Measurements from ENCODE around the gene STK33.
"Not testable (repeated sequence)": the region's sequence is repeated elsewhere in the genome, so short reads cannot be mapped to it uniquely, and the experiment has no call there.

Gene STK33

DNA sequence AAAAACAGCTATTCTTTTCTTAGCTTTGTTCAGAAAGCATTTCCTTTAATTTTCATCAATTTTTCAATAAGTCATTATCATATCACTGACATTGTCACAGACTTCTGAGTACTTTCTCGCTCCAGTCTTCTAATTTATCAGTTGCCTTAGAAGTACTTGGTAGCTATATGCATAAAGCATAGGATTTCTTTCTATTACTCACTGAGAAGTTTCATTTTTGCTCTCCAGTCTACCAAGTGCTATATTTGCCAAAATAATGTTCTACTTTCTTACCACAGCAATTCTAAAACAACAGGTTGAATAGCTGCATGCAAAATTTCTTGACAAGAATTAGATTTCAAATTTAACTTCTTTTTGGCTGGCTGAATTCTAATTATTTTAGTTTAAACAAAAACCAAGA is 116.3 kb downstream of the STK33 start:
- Histone ChIP-seq H3K9me3 (ENCODE audit: low read length) (no peaks in the 10 kb centered on the region), H3K27me3 (ENCODE audit: control insufficient read depth in 1 of 2, insufficient read depth in 2 of 2, low read length in 2 of 2) (no peaks in the 10 kb centered on the region), H3K4me3 (ENCODE audit: low read depth in 1 of 2, low read length in 2 of 2) (no peak overlapping the region), H3K9ac (ENCODE audit: low read length) (no peak overlapping the region), H3K27ac (ENCODE audit: low read depth, low read length) (no peak overlapping the region), H3K36me3 (ENCODE audit: insufficient read depth, low read length) (no peaks in the 10 kb centered on the region), H3K4me1 (ENCODE audit: insufficient read depth, low read length) (no peaks in the 10 kb centered on the region)

DNA sequence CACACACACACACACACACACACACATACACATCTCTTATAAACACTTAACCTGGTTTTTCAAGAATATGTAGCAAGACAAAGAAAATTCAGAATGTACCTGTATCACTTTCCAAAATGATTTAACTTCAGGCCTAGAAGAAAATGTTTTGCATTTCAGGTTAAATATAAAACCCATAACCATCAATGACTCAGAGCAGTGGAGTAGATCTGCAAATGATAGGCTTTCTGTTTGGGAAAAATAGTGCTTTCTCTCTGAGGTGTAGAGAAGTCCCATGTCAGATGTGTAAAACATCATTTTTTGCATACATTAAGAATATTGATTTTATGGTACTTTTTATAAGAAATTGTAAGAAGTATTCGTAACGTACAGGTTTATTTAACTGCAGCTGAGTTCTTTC is 116.9 kb downstream of the STK33 start:
- H3K4me1 ChIP-seq (ENCODE audit: insufficient read depth, low read length) = no peaks in the 10 kb centered on the region
- no peaks in the 10 kb centered on the region for H3K9me3 ChIP-seq (ENCODE audit: low read length)
- H3K27me3 ChIP-seq (ENCODE audit: control insufficient read depth in 1 of 2, insufficient read depth in 2 of 2, low read length in 2 of 2) = no peaks in the 10 kb centered on the region
- no peak overlapping the region for H3K4me3 ChIP-seq (ENCODE audit: low read depth in 1 of 2, low read length in 2 of 2)
- no peak overlapping the region for H3K9ac ChIP-seq (ENCODE audit: low read length)
- H3K27ac ChIP-seq (ENCODE audit: low read depth, low read length) = no peak overlapping the region
- H3K36me3 ChIP-seq (ENCODE audit: insufficient read depth, low read length) = no peaks in the 10 kb centered on the region

DNA sequence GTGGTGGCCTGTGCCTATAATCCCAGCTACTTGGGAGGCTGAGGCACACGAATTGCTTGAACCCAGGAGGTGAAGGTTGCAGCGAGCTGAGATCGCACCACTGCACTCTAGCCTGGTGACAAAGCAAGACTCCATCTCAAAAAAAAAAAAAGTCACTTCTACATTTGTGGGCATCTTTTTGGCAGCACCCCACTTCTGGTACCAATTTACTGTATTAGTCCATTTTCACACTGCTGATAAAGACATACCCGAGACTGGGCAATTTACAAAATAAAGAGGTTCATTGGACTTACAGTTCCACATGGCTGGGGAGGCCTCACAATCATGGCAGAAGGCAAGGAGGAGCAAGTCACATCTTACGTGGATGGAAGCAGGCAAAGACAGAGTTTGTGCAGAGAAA is 126.2 kb downstream of the STK33 start:
- not testable (repeated sequence) for H3K4me3 ChIP-seq (ENCODE audit: low read depth in 1 of 2, low read length in 2 of 2); H3K27ac ChIP-seq (ENCODE audit: low read depth, low read length); H3K27me3 ChIP-seq (ENCODE audit: control insufficient read depth in 1 of 2, insufficient read depth in 2 of 2, low read length in 2 of 2); H3K36me3 ChIP-seq (ENCODE audit: insufficient read depth, low read length); H3K9me3 ChIP-seq (ENCODE audit: low read length); H3K9ac ChIP-seq (ENCODE audit: low read length); H3K4me1 ChIP-seq (ENCODE audit: insufficient read depth, low read length)

DNA sequence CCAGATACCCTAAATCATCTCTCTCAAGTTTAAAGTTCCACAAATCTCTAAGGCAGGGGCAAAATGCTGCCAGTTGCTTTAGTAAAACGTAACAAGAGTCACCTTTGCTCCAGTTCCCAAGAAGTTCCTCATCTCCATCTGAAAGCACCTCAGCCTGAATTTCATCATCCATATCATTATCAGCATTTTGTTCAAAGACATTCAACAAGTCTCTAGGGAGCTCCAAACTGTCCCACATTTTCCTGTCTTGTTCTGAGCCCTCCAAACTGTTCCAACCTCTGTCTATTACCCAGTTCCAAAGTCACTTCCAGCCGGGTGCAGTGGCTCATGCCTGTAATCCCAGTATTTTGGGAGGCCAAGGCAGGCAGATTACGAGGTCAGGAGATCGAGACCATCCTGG is 126.7 kb downstream of the STK33 start:
- not testable (repeated sequence) for H3K4me3 ChIP-seq (ENCODE audit: low read depth in 1 of 2, low read length in 2 of 2); H3K27me3 ChIP-seq (ENCODE audit: control insufficient read depth in 1 of 2, insufficient read depth in 2 of 2, low read length in 2 of 2); H3K27ac ChIP-seq (ENCODE audit: low read depth, low read length); H3K9me3 ChIP-seq (ENCODE audit: low read length); H3K4me1 ChIP-seq (ENCODE audit: insufficient read depth, low read length); H3K9ac ChIP-seq (ENCODE audit: low read length); H3K36me3 ChIP-seq (ENCODE audit: insufficient read depth, low read length)

DNA sequence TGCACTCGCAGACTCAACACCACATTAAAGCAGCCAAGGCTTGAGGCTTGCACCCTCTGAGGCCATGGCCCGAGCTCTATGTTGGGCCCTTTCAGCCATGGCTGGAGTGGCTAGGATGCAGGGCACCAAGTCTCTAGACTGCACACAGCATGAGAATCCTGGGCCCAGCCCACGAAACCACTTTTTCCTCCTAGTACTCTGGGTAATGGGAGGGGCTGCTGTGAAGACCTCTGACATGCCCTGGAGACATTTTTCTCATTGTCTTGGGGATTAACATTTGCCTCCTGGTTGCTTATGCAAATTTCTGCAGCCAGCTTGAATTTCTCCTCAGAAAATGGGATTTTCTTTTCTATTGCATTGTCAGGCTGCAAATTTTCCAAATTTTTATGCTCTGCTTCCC is 127.1 kb downstream of the STK33 start:
- not testable (repeated sequence) for H3K27ac ChIP-seq (ENCODE audit: low read depth, low read length); H3K4me3 ChIP-seq (ENCODE audit: low read depth in 1 of 2, low read length in 2 of 2); H3K9ac ChIP-seq (ENCODE audit: low read length); H3K27me3 ChIP-seq (ENCODE audit: control insufficient read depth in 1 of 2, insufficient read depth in 2 of 2, low read length in 2 of 2); H3K4me1 ChIP-seq (ENCODE audit: insufficient read depth, low read length); H3K36me3 ChIP-seq (ENCODE audit: insufficient read depth, low read length); H3K9me3 ChIP-seq (ENCODE audit: low read length)

DNA sequence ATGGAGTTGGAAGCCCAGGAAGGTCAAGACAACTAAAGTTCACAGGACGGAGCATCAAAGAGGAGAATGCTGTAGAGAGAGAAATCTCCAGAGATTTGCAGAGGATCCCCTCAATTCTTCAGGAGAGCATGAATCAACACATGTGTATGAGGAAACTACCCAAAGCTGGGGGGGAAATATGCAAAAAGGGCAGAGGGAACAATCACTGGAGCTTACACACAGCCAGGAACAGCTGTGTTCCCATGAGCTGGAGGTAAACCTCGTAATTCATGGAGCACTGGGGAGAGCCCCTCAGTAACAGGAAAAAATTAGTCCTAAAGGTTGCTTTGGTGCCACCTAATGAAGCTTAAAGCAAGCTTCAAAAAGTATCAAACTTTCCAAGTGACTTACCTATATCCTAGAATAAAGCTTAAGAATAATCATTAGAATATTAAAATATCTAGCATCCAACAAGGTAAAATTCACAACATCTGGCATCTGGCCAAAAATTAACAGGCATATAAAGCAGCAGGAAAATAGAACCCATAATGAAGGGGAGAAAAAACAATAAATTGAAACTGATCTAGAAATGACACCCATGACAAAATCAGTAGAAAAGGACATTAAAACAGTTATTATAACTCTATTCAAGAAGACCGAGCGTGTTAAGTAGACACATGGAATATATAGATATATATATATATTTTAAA is 134.2 kb downstream of the STK33 start:
- Histone ChIP-seq H3K4me1 (ENCODE audit: insufficient read depth, low read length) (no peaks in the 10 kb centered on the region), H3K27me3 (ENCODE audit: control insufficient read depth in 1 of 2, insufficient read depth in 2 of 2, low read length in 2 of 2) (no peaks in the 10 kb centered on the region), H3K9me3 (ENCODE audit: low read length) (no peaks in the 10 kb centered on the region), H3K36me3 (ENCODE audit: insufficient read depth, low read length) (no peaks in the 10 kb centered on the region), H3K4me3 (ENCODE audit: low read depth in 1 of 2, low read length in 2 of 2) (no peak overlapping the region), H3K9ac (ENCODE audit: low read length) (no peak overlapping the region), H3K27ac (ENCODE audit: low read depth, low read length) (no peak overlapping the region)

DNA sequence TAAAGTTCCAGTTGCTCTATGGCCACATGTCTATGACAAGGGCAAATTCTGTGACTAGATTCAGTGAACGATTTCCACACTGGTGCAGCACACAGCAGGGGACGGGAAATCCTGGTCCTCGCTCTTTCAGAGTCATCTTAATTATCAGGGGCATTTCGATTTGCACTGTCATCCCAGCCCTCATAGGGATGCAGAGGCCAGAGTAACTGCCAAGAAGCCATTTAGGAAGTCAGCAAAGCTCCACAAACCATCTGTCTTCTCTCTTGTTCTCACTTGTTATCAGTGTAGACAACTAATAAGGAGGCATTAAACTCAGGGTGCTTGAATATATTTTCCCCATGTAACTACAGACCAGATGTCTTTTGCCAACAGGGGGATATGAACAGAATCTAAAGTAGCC is 151.7 kb downstream of the STK33 start:
- Histone ChIP-seq H3K36me3 (ENCODE audit: insufficient read depth, low read length) (no peaks in the 10 kb centered on the region), H3K4me1 (ENCODE audit: insufficient read depth, low read length) (no peaks in the 10 kb centered on the region), H3K27me3 (ENCODE audit: control insufficient read depth in 1 of 2, insufficient read depth in 2 of 2, low read length in 2 of 2) (no peaks in the 10 kb centered on the region), H3K9me3 (ENCODE audit: low read length) (no peaks in the 10 kb centered on the region), H3K9ac (ENCODE audit: low read length) (no peak overlapping the region), H3K27ac (ENCODE audit: low read depth, low read length) (no peak overlapping the region), H3K4me3 (ENCODE audit: low read depth in 1 of 2, low read length in 2 of 2) (no peak overlapping the region)

DNA sequence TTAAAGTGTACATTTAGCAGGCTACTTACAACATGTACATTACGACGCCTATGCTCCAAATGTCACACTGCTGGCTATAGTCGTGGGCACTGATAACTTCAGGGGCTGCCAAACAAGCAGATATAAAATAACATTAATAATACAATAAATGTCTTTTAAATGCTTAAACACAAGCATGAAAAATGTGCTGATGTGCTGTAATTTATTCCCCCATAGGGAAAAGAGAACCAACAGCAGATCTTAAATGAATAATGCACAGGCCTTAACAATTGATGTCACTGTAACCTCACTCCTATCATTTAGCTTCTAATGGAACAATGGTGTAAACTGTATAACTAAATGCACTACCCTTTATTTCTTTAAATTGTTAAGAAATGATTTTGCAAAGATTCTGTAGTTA is 153.4 kb downstream of the STK33 start:
- Histone ChIP-seq H3K36me3 (ENCODE audit: insufficient read depth, low read length) (no peaks in the 10 kb centered on the region), H3K27ac (ENCODE audit: low read depth, low read length) (no peak overlapping the region), H3K4me3 (ENCODE audit: low read depth in 1 of 2, low read length in 2 of 2) (no peak overlapping the region), H3K9ac (ENCODE audit: low read length) (no peak overlapping the region), H3K4me1 (ENCODE audit: insufficient read depth, low read length) (no peaks in the 10 kb centered on the region), H3K27me3 (ENCODE audit: control insufficient read depth in 1 of 2, insufficient read depth in 2 of 2, low read length in 2 of 2) (no peaks in the 10 kb centered on the region), H3K9me3 (ENCODE audit: low read length) (no peaks in the 10 kb centered on the region)

DNA sequence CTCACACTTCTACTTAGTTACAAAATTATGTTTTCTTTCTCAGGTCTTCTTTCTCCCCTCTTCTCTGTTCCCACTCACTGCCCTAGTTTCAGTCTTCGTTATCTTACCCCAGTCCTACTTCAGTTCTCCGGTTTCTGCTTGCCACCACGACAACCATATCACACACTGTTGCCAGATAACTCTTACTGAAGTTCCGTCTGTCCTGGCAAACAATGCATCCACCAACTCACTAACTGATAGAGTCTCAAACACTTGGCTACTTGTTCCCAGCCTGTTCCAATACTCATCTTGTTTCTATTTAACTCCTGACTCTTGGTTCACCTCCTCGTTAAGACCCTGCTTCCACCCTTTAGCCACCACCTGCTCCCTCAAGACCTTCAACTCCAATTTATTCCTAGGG is 164.5 kb downstream of the STK33 start:
- Histone ChIP-seq H3K4me1 (ENCODE audit: insufficient read depth, low read length) (no peaks in the 10 kb centered on the region), H3K27ac (ENCODE audit: low read depth, low read length) (no peak overlapping the region), H3K9me3 (ENCODE audit: low read length) (no peaks in the 10 kb centered on the region), H3K4me3 (ENCODE audit: low read depth in 1 of 2, low read length in 2 of 2) (no peak overlapping the region), H3K27me3 (ENCODE audit: control insufficient read depth in 1 of 2, insufficient read depth in 2 of 2, low read length in 2 of 2) (no peaks in the 10 kb centered on the region), H3K9ac (ENCODE audit: low read length) (no peak overlapping the region), H3K36me3 (ENCODE audit: insufficient read depth, low read length) (no peaks in the 10 kb centered on the region)

DNA sequence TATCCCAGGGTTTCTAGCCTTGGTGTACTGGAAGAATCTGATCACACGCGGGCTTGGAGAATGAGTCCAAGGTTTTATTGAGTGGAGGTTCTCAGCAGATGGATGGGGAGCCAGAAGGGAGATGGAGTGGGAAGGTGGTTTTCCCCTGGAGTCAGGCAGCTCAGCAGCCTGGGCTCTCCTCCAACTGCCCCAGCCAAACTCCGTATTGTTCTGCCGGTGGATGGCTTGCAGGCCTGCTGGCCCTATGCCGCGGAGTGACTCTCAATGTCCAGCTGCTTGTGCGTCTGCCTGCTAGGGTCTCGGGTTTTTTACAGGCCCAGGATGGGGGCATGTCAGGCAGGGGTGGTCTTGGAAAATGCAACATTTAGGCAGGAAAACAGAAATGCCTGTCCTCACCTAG is 168.0 kb downstream of the STK33 start:
- H3K27me3 ChIP-seq (ENCODE audit: control insufficient read depth in 1 of 2, insufficient read depth in 2 of 2, low read length in 2 of 2) = no peaks in the 10 kb centered on the region
- no peak overlapping the region for H3K4me3 ChIP-seq (ENCODE audit: low read depth in 1 of 2, low read length in 2 of 2)
- H3K36me3 ChIP-seq (ENCODE audit: insufficient read depth, low read length) = no peaks in the 10 kb centered on the region
- no peak overlapping the region for H3K9ac ChIP-seq (ENCODE audit: low read length)
- H3K27ac ChIP-seq (ENCODE audit: low read depth, low read length) = no peak overlapping the region
- H3K4me1 ChIP-seq (ENCODE audit: insufficient read depth, low read length) = no peaks in the 10 kb centered on the region
- no peaks in the 10 kb centered on the region for H3K9me3 ChIP-seq (ENCODE audit: low read length)

DNA sequence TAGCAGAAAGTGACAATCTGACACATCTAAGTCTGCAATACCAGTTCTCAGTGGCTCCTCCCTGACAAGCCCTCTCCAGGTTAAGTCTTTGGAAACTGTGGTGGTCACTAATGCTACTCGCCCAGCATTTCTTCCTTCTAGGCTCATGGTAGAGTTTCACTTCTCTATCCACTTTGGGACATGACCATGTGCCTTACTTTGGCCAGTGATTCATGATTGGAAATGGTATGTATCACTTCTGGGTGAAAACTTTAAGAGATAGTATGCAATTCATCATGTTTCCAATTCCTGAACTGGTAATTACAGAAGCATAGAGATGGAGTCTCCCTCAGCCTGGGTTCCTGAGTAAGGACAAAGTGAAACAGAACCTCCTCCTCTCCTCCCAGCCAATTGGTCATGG is 178.8 kb downstream of the STK33 start:
- H3K9me3 ChIP-seq (ENCODE audit: low read length) = no peaks in the 10 kb centered on the region
- H3K27ac ChIP-seq (ENCODE audit: low read depth, low read length) = no peak overlapping the region
- H3K9ac ChIP-seq (ENCODE audit: low read length) = no peak overlapping the region
- H3K4me1 ChIP-seq (ENCODE audit: insufficient read depth, low read length) = no peaks in the 10 kb centered on the region
- H3K27me3 ChIP-seq (ENCODE audit: control insufficient read depth in 1 of 2, insufficient read depth in 2 of 2, low read length in 2 of 2) = no peaks in the 10 kb centered on the region
- H3K36me3 ChIP-seq (ENCODE audit: insufficient read depth, low read length) = no peaks in the 10 kb centered on the region
- H3K4me3 ChIP-seq (ENCODE audit: low read depth in 1 of 2, low read length in 2 of 2) = no peak overlapping the region

DNA sequence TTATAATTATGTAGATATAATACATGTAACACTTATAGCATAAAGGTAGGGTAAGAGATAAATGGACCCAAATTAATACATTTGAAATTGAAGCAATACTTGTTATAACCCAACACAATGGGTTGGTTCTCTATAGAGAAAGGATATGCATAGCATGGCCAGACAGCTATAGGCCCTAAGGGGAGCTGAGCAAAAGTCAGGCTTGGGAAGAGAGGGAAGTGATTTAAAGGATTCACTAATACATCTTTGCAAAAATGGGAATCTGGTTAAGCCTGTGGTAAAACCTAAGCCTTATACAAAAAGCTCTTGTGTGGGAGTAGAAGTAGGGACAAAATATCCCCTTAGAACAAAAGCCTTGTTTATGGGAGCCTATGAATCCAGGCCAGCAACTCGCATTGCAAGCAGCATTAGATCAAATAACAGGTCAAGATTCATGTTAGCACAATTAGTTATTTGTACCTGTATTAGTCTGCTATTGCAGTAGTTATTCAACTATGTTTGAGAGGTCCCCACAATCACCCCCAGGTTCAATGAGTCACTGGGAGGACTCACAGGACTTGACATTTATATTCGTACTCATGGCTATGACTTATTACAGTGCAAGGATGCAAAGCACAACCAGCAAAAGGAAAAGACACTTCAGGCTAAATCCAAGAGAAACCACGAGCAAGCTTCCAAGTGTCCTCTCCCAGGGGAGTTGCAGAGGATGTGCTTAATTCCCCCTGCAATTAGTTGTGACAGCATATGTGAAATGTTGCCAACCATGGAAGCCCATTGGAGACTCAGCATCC is 185.7 kb downstream of the STK33 start:
- Histone ChIP-seq H3K27me3 (ENCODE audit: control insufficient read depth in 1 of 2, insufficient read depth in 2 of 2, low read length in 2 of 2) (no peaks in the 10 kb centered on the region), H3K4me3 (ENCODE audit: low read depth in 1 of 2, low read length in 2 of 2) (no peak overlapping the region), H3K9me3 (ENCODE audit: low read length) (no peaks in the 10 kb centered on the region), H3K9ac (ENCODE audit: low read length) (no peak overlapping the region), H3K27ac (ENCODE audit: low read depth, low read length) (no peak overlapping the region), H3K36me3 (ENCODE audit: insufficient read depth, low read length) (no peaks in the 10 kb centered on the region), H3K4me1 (ENCODE audit: insufficient read depth, low read length) (no peaks in the 10 kb centered on the region)
